CD4-positive, CD25-positive, alpha-beta regulatory T cell (primary cell): Measurements from ENCODE around the gene OR6M1. TPM values are rescaled to one million over a fixed set of nuclear protein-coding genes. Genes with fewer than 3 reads are reported as not detected.

Experiments
- ATAC-seq, 2 donors: fragments of 150-1000 bp; cut with Tn5 transposase; one replicate each; pipeline ENCODE4 v1.10.0; 2021; ENCODE audit warnings: low read depth in 2 of 2, moderate number of reproducible peaks in 2 of 2, moderate library complexity in 1 of 2
- DNase-seq, 3 donors: peaks; one replicate each; pipeline versions ENCODE4 v3.0.0 to v3.0.0-alpha.2; 2012 to 2022; ENCODE audit warnings: mixed read lengths in 1 of 3
- H3K27ac ChIP-seq: one replicate; pipeline ENCODE4 v1.7.0; 2013; ENCODE audit warnings: mild to moderate bottlenecking, low read length; ENCODE audit not compliant: insufficient read depth, poor library complexity, severe bottlenecking
- H3K27me3 ChIP-seq: one replicate; pipeline ENCODE4 v1.7.0; 2013; ENCODE audit warnings: low read length; ENCODE audit not compliant: control insufficient read depth, insufficient read depth
- H3K36me3 ChIP-seq: one replicate; pipeline ENCODE4 v1.7.0; 2013; ENCODE audit warnings: mild to moderate bottlenecking, low read length, moderate library complexity; ENCODE audit not compliant: control insufficient read depth, insufficient read depth
- H3K4me1 ChIP-seq: 2 replicates; pipeline ENCODE4 v1.7.0; 2013; ENCODE audit warnings: mild to moderate bottlenecking, low read length; ENCODE audit not compliant: insufficient read depth, control insufficient read depth, poor library complexity, severe bottlenecking
- H3K4me3 ChIP-seq: one replicate; pipeline ENCODE4 v1.7.0; 2013; ENCODE audit warnings: low read depth, mild to moderate bottlenecking, low read length, moderate library complexity
- H3K9me3 ChIP-seq, 2 experiments: 1 replicate in 1 of 2; 2 replicates in 1 of 2; pipeline ENCODE4 v1.7.0; 2013; ENCODE audit warnings: low read length in 2 of 2, mild to moderate bottlenecking in 1 of 2, moderate library complexity in 1 of 2; ENCODE audit not compliant: control insufficient read depth in 2 of 2
- H3K27ac Mint-ChIP-seq, 3 donors: one replicate each; pipeline ENCODE4 v1.8.0; 2020 to 2022; ENCODE audit warnings: mild to moderate bottlenecking in 3 of 3, mixed read lengths in 3 of 3, moderate library complexity in 2 of 3
- H3K27me3 Mint-ChIP-seq: one replicate; pipeline ENCODE4 v1.8.0; 2022; ENCODE audit warnings: mild to moderate bottlenecking, mixed read lengths
- H3K36me3 Mint-ChIP-seq: one replicate; pipeline ENCODE4 v1.8.0; 2020; ENCODE audit warnings: mixed read lengths
- H3K4me1 Mint-ChIP-seq, 4 donors: one replicate each; pipeline ENCODE4 v1.8.0; 2020 to 2022; ENCODE audit warnings: mixed read lengths in 4 of 4, mild to moderate bottlenecking in 1 of 4
- H3K4me3 Mint-ChIP-seq, 4 donors: one replicate each; pipeline ENCODE4 v1.8.0; 2020 to 2022; ENCODE audit warnings: mild to moderate bottlenecking in 4 of 4, mixed read lengths in 4 of 4, moderate library complexity in 3 of 4
- H3K9me3 Mint-ChIP-seq, 7 donors: one replicate each; pipeline ENCODE4 v1.8.0; 2020 to 2022; ENCODE audit warnings: mixed read lengths in 7 of 7, mild to moderate bottlenecking in 3 of 7, moderate library complexity in 2 of 7
- polyA plus RNA-seq, 4 donors: library from polyadenylated mRNA; unstranded; fragments of 300-500 nt; fragmentation: Illumina TruSeq; gene quantifications; one replicate each; pipeline ENCODE4 v1.2.3, GENCODE V29; 2021
- total RNA-seq: library from RNA; stranded (reverse); gene quantifications from one replicate; pipeline ENCODE4 v1.2.3, GENCODE V29; 2022

The OR6M1 gene
- total and polyA plus RNA-seq, 5 donors from 2014 or later = not detected

GRCh38 chr11:123757976-123758375, 48.2 kb downstream of the OR6M1 start:
- Histone ChIP-seq H3K4me1 (no peaks in the 10 kb centered on the region), H3K9me3 (peaks cover 9 to 11% of the 10 kb centered on the region in 2 experiments), H3K27ac (no peak overlapping the region), H3K36me3 (no peaks in the 10 kb centered on the region), H3K27me3 (no peaks in the 10 kb centered on the region), H3K4me3 (no peak overlapping the region)
- H3K4me1 Mint-ChIP-seq = peaks cover 0 to 11% (median 5%) of the 10 kb centered on the region in 4 donors
- H3K4me3 Mint-ChIP-seq = no peak overlapping the region
- H3K9me3 Mint-ChIP-seq = peaks cover under 1 to 12% (median 4%) of the 10 kb centered on the region in 7 donors
- ATAC-seq (no peak), DNase-seq (no peak)
- no peak overlapping the region for H3K27ac Mint-ChIP-seq
- no peaks in the 10 kb centered on the region for H3K36me3 Mint-ChIP-seq
- peaks cover 8% of the 10 kb centered on the region for H3K27me3 Mint-ChIP-seq

DNA sequence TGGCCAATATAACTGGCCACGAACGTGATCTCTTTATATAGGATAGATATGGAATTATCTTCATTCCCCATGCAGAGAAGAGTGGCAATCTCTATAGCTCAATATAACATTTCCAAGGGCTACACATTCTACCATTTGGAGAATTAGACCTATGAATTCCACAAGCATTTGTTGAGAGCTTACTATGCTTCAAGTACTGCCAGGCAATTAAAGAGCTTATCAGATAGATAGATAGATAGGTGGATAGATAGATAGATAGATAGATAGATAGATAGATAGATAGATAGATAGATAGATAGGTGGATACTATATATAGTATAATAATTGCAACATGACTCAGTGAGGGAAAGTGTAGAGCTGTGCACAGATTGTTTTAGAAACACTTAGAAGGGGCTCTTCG, 50.3 kb downstream of the OR6M1 start:
- Mint-ChIP-seq H3K27ac (no peak overlapping the region), H3K36me3 (no peaks in the 10 kb centered on the region)

More for the DNA sequence above, 50.3 kb downstream of the OR6M1 start:
- Mint-ChIP-seq H3K4me1 (peaks cover 0 to 11% (median 5%) of the 10 kb centered on the region in 4 donors), H3K27me3 (peaks cover 19% of the 10 kb centered on the region), H3K4me3 (no peak overlapping the region), H3K9me3 (no peaks in the 10 kb centered on the region)
- no peaks in the 10 kb centered on the region for H3K9me3 ChIP-seq
- no peaks in the 10 kb centered on the region for H3K36me3 ChIP-seq
- no peaks in the 10 kb centered on the region for H3K4me1 ChIP-seq
- DNase-seq = no peak
- ATAC-seq = no peak
- no peak overlapping the region for H3K4me3 ChIP-seq
- H3K27me3 ChIP-seq = peaks cover 8% of the 10 kb centered on the region
- no peak overlapping the region for H3K27ac ChIP-seq

Other genes with a start within 250 kb of the OR6M1 start
- not detected for gene SCN3B, start 151.7 kb downstream of the OR6M1 start, total RNA-seq
- under 1 TPM in 1 of 4 donors, not detected in 3; 0.05 TPM for gene SCN3B, start 151.7 kb downstream of the OR6M1 start, polyA plus RNA-seq
- 14.6 TPM for gene ZNF202, start 64.7 kb downstream of the OR6M1 start, total RNA-seq
- 1 to 10 TPM; 5.9 to 8.2 (median 7.2) TPM for gene ZNF202, start 64.7 kb downstream of the OR6M1 start, polyA plus RNA-seq
- not detected for gene OR6X1, start 51.8 kb downstream of the OR6M1 start, total RNA-seq
- not detected for gene OR6X1, start 51.8 kb downstream of the OR6M1 start, polyA plus RNA-seq
- gene TMEM225, start 79.3 kb upstream of the OR6M1 start, total RNA-seq = not detected
- not detected for gene TMEM225, start 79.3 kb upstream of the OR6M1 start, polyA plus RNA-seq
- not detected for gene OR8D4, start 95.8 kb upstream of the OR6M1 start, total RNA-seq
- gene OR8D4, start 95.8 kb upstream of the OR6M1 start, polyA plus RNA-seq = not detected
- not detected for gene OR4D5, start 133.3 kb upstream of the OR6M1 start, total RNA-seq
- not detected for gene OR4D5, start 133.3 kb upstream of the OR6M1 start, polyA plus RNA-seq
- not detected for gene OR6T1, start 137.5 kb upstream of the OR6M1 start, total RNA-seq
- not detected for gene OR6T1, start 137.5 kb upstream of the OR6M1 start, polyA plus RNA-seq
- gene OR10S1, start 171.4 kb upstream of the OR6M1 start, total RNA-seq = not detected
- gene OR10S1, start 171.4 kb upstream of the OR6M1 start, polyA plus RNA-seq = not detected
- not detected for gene OR10G6, start 188.8 kb upstream of the OR6M1 start, total RNA-seq
- gene OR10G6, start 188.8 kb upstream of the OR6M1 start, polyA plus RNA-seq = not detected
- gene OR10G4, start 206.6 kb upstream of the OR6M1 start, total RNA-seq = not detected
- gene OR10G4, start 206.6 kb upstream of the OR6M1 start, polyA plus RNA-seq = not detected
- gene OR10G9, start 216.7 kb upstream of the OR6M1 start, total RNA-seq = not detected
- not detected for gene OR10G9, start 216.7 kb upstream of the OR6M1 start, polyA plus RNA-seq
- not detected for gene OR10G8, start 220.4 kb upstream of the OR6M1 start, total RNA-seq
- gene OR10G8, start 220.4 kb upstream of the OR6M1 start, polyA plus RNA-seq = not detected
- not detected for gene OR10G7, start 235.0 kb upstream of the OR6M1 start, total RNA-seq
- not detected for gene OR10G7, start 235.0 kb upstream of the OR6M1 start, polyA plus RNA-seq